T-helper 2 cell treated with Interferon-gamma antibody and Interleukin-4, amounts not matched to agents 5 μg/mL and 100 μg/mL, for 36 hours (primary cell): ENCODE results near the gene TRIAP1.

Source experiments
- DNase-seq: peaks from one replicate; pipeline ENCODE4 v3.0.0; 2021; ENCODE audit warnings: low spot score
- H3K27ac Mint-ChIP-seq: one replicate; pipeline ENCODE4 v1.8.0; 2021; ENCODE audit warnings: mild to moderate bottlenecking, mixed read lengths
- H3K27me3 Mint-ChIP-seq: one replicate; pipeline ENCODE4 v1.8.0; 2021; ENCODE audit warnings: low read depth, mixed read lengths
- H3K36me3 Mint-ChIP-seq: one replicate; pipeline ENCODE4 v1.8.0; 2021; ENCODE audit warnings: low read depth, mixed read lengths
- H3K4me1 Mint-ChIP-seq: one replicate; pipeline ENCODE4 v1.8.0; 2021; ENCODE audit warnings: low read depth, mixed read lengths
- H3K4me3 Mint-ChIP-seq: one replicate; pipeline ENCODE4 v1.8.0; 2022; ENCODE audit warnings: mild to moderate bottlenecking, moderate library complexity, mixed read lengths
- H3K9me3 Mint-ChIP-seq: one replicate; pipeline ENCODE4 v1.8.0; 2021; ENCODE audit warnings: mixed read lengths

The TRIAP1 gene

GRCh38 chr12:120429368-120429767 is 16.8 kb downstream of the TRIAP1 start:
- no peaks in the 10 kb centered on the region for H3K9me3 Mint-ChIP-seq

GRCh38 chr12:120428597-120429229 is 17.5 kb downstream of the TRIAP1 start:
- H3K9me3 Mint-ChIP-seq: no peaks in the 10 kb centered on the region

More at GRCh38 chr12:120429368-120429767, 16.8 kb downstream of the TRIAP1 start:
- H3K27me3 Mint-ChIP-seq: peaks cover 6% of the 10 kb centered on the region
- no peak for DNase-seq
- H3K27ac Mint-ChIP-seq: no peak overlapping the region
- no peak overlapping the region for H3K4me3 Mint-ChIP-seq
- H3K36me3 Mint-ChIP-seq: no peaks in the 10 kb centered on the region
- H3K4me1 Mint-ChIP-seq: no peaks in the 10 kb centered on the region

GRCh38 chr12:120425797-120426196 is 20.4 kb downstream of the TRIAP1 start:
- H3K9me3 Mint-ChIP-seq: no peaks in the 10 kb centered on the region
- no peak for DNase-seq
- no peak overlapping the region for H3K4me3 Mint-ChIP-seq
- H3K27me3 Mint-ChIP-seq: peaks cover 6% of the 10 kb centered on the region
- H3K27ac Mint-ChIP-seq: no peak overlapping the region
- H3K4me1 Mint-ChIP-seq: no peaks in the 10 kb centered on the region
- no peaks in the 10 kb centered on the region for H3K36me3 Mint-ChIP-seq

More at GRCh38 chr12:120428597-120429229, 17.5 kb downstream of the TRIAP1 start:
- DNase-seq: no peak
- no peak overlapping the region for H3K4me3 Mint-ChIP-seq
- no peaks in the 10 kb centered on the region for H3K36me3 Mint-ChIP-seq
- no peak overlapping the region for H3K27ac Mint-ChIP-seq
- peaks cover 6% of the 10 kb centered on the region for H3K27me3 Mint-ChIP-seq
- H3K4me1 Mint-ChIP-seq: no peaks in the 10 kb centered on the region

GRCh38 chr12:120422892-120423456 is 23.2 kb downstream of the TRIAP1 start:
- no peak for DNase-seq
- Mint-ChIP-seq H3K4me3 (no peak overlapping the region), H3K9me3 (no peaks in the 10 kb centered on the region), H3K4me1 (no peaks in the 10 kb centered on the region), H3K36me3 (no peaks in the 10 kb centered on the region), H3K27ac (no peak overlapping the region), H3K27me3 (no peaks in the 10 kb centered on the region)

GRCh38 chr12:120421701-120422100 is 24.5 kb downstream of the TRIAP1 start:
- Mint-ChIP-seq H3K27ac (no peak overlapping the region), H3K36me3 (no peaks in the 10 kb centered on the region), H3K27me3 (no peaks in the 10 kb centered on the region), H3K9me3 (no peaks in the 10 kb centered on the region), H3K4me3 (no peak overlapping the region), H3K4me1 (no peaks in the 10 kb centered on the region)
- no peak for DNase-seq

GRCh38 chr12:120417917-120418580 is 28.1 kb downstream of the TRIAP1 start:
- Mint-ChIP-seq H3K27me3 (no peaks in the 10 kb centered on the region), H3K36me3 (no peaks in the 10 kb centered on the region), H3K4me3 (no peak overlapping the region), H3K4me1 (no peaks in the 10 kb centered on the region), H3K27ac (no peak overlapping the region), H3K9me3 (no peaks in the 10 kb centered on the region)
- DNase-seq: no peak

GRCh38 chr12:120416490-120417216 is 29.5 kb downstream of the TRIAP1 start:
- Mint-ChIP-seq H3K36me3 (no peaks in the 10 kb centered on the region), H3K4me1 (no peaks in the 10 kb centered on the region), H3K27me3 (no peaks in the 10 kb centered on the region), H3K4me3 (no peak overlapping the region), H3K27ac (no peak overlapping the region), H3K9me3 (no peaks in the 10 kb centered on the region)
- no peak for DNase-seq

- H3K36me3 Mint-ChIP-seq: no peaks in the 10 kb centered on the region
- H3K4me1 Mint-ChIP-seq: no peaks in the 10 kb centered on the region
- no peaks in the 10 kb centered on the region for H3K9me3 Mint-ChIP-seq
- H3K27ac Mint-ChIP-seq: no peak overlapping the region
- DNase-seq: no peak
- no peaks in the 10 kb centered on the region for H3K27me3 Mint-ChIP-seq
- H3K4me3 Mint-ChIP-seq: no peak overlapping the region
Measured at GRCh38 chr12:120413901-120414695, 32.1 kb downstream of the TRIAP1 start.

GRCh38 chr12:120412421-120412820 is 33.8 kb downstream of the TRIAP1 start:
- H3K4me1 Mint-ChIP-seq: no peaks in the 10 kb centered on the region
- no peak for DNase-seq
- no peaks in the 10 kb centered on the region for H3K27me3 Mint-ChIP-seq
- no peaks in the 10 kb centered on the region for H3K36me3 Mint-ChIP-seq
- H3K27ac Mint-ChIP-seq: no peak overlapping the region
- H3K4me3 Mint-ChIP-seq: no peak overlapping the region
- H3K9me3 Mint-ChIP-seq: no peaks in the 10 kb centered on the region

GRCh38 chr12:120408771-120409170 is 37.4 kb downstream of the TRIAP1 start:
- Mint-ChIP-seq H3K4me1 (peaks cover 2% of the 10 kb centered on the region), H3K27me3 (no peaks in the 10 kb centered on the region), H3K27ac (no peak overlapping the region), H3K36me3 (no peaks in the 10 kb centered on the region), H3K4me3 (no peak overlapping the region), H3K9me3 (no peaks in the 10 kb centered on the region)
- DNase-seq: no peak

- DNase-seq: no peak
- H3K4me3 Mint-ChIP-seq: no peak overlapping the region
- H3K36me3 Mint-ChIP-seq: no peaks in the 10 kb centered on the region
- no peak overlapping the region for H3K27ac Mint-ChIP-seq
- no peaks in the 10 kb centered on the region for H3K27me3 Mint-ChIP-seq
- H3K9me3 Mint-ChIP-seq: no peaks in the 10 kb centered on the region
- peaks cover 2% of the 10 kb centered on the region for H3K4me1 Mint-ChIP-seq
Measured at GRCh38 chr12:120406553-120406952, 39.6 kb downstream of the TRIAP1 start.

- no peak for DNase-seq
- H3K27me3 Mint-ChIP-seq: no peaks in the 10 kb centered on the region
- H3K4me1 Mint-ChIP-seq: peaks cover 2% of the 10 kb centered on the region
- no peaks in the 10 kb centered on the region for H3K36me3 Mint-ChIP-seq
- no peaks in the 10 kb centered on the region for H3K9me3 Mint-ChIP-seq
- no peak overlapping the region for H3K4me3 Mint-ChIP-seq
- H3K27ac Mint-ChIP-seq: no peak overlapping the region
Measured at GRCh38 chr12:120406069-120406468, 40.1 kb downstream of the TRIAP1 start.

- Mint-ChIP-seq H3K9me3 (no peaks in the 10 kb centered on the region), H3K27me3 (no peaks in the 10 kb centered on the region), H3K27ac (no peak overlapping the region), H3K36me3 (no peaks in the 10 kb centered on the region), H3K4me3 (no peak overlapping the region), H3K4me1 (peaks cover 2% of the 10 kb centered on the region)
- DNase-seq: no peak
Measured at GRCh38 chr12:120404271-120404670, 41.9 kb downstream of the TRIAP1 start.
